Stimulated activated CD8-positive, alpha-beta memory T cell treated with anti-CD3 and anti-CD28 coated beads, Interleukin-4, amount 100 ng/mL, for 24 hours (primary cell): ENCODE data around the gene ALDH1B1.

ENCODE experiments used
- DNase-seq: peaks from one replicate; pipeline ENCODE4 v3.0.0-alpha.2; 2020; ENCODE audit warnings: low read depth

The ALDH1B1 gene

DNA sequence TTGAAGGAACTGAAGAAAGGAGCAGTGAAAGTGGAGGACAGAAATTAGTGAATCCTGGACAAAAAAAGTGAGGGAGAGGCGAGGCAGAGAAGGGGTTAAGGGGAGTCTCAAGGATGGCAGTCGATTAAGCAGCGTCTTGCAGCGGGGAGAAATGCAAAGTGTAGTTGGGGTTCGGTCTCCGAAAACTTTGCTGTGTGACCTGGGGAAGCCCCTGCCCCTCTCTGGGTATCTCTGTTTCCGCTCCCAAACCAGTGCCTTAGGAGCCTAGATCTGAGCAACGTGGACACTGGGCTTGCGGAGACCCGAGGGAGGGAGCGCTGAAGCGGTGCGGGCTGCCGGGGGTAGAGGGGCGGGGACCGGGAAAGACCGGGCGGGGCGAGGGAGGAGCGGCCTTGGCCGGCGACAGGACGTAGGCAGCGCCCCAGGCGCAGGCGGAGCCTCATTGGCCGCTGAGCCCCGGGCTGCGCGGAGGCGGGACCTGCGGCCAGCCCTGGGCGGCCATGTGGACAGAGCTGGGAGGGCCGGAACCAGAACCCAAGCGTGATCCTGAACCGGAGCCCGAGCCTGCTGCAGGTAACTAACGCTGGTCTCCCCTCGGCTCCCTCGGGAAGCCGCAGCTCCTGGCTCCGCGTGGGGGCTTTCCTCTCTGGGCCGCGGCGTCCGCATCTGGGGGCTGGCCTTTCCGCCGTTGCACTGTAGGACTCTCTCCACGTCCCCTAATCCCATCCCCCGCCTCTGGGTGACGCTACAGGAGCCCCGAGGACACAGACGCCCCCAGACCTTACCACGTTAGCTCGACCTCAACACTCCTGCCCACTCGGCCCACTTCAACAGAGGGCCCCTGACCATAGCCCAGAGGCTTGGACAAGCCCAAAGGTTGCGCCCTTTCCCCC, at the start of gene ALDH1B1:
TSS of gene ALDH1B1 (plus strand) at position 468 of the 893 bp plus-strand sequence. CDS start 3,047 bp downstream, outside the sequence.
- DNase-seq = peak; percentile 73

DNA sequence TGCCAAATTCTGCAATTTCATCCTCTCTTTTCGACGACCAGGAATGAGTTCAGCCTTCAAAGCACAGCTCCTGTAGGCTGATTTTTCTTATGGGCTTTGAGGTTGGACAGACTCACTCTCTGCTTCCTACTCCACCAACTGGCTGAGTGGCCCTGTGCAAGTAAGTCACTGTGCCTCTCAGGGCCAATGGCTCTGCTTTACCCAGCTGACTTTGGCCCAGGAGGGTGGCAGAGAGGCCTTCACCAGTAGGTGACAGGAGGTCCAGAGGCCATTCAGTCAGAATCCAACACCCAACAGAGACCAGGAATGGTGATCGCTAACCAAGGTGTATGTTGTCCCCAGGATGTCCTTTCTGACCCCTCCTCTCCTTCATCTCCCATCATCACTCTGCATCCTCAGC, 49.5 kb upstream of the ALDH1B1 start:
- DNase-seq = no peak

DNA sequence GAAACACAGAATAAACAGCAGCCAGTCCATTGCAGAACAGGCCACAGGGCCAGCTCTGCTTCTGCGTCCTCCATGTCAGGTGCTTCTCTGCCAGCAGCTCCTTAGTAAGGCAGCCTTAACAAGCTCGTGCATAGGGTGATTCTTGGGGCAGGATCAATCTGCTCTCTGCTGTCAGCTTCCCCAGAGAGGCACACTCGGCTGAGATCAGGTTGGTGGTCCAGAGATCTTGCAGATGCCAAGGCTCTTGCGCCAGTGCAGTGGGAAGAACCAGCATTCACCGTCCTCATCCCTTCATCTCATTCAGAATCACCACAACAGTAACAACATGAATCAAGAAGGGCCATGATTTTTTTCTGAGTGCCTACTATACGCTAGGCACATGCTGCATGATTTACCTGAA, 49.0 kb upstream of the ALDH1B1 start:
- DNase-seq = no peak

GRCh38 chr9:38344566-38345324, 47.8 kb upstream of the ALDH1B1 start:
- no peak for DNase-seq

DNA sequence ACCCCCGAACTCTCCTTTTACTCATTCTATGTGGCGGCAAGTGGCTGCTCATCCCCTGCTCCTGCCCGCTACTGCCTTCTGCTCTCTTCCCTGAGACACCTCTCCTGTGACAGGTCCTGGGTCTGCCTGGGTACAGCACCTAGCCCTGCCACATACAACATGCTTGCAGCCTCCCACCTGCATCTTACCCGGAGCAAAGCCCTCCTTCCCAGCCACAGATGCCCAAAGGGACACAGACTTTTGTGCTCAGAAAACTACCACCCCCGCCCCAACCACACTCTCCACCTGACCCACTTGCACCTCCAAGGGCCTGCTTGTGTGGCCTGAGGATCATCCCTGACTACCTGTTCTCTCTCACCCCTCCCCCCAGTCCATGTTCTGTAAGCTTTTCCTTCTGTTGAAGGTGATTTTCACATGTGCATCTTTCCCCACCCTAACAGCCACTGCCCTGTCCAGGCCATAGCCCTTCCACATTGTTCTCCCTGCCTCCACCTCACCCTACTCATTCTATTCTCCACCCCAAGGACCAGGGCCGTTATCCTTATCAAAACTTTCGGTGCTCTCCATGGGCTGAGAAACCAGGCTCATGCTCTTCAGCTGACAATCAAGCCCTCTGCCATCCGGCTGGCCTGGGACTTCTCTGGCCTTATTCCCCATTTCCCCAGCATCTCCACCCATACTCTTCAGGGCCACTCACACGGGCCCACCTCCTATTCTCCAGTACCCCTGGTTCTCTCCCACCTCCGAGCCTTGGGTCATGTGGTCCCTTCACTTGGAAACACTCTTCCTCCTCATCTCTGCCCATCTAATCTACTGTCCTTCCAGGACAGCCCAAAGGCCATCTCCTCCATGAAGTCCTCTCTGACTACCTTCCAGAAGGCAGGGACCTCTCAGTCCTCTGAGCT, 46.4 kb upstream of the ALDH1B1 start:
- no peak for DNase-seq

DNA sequence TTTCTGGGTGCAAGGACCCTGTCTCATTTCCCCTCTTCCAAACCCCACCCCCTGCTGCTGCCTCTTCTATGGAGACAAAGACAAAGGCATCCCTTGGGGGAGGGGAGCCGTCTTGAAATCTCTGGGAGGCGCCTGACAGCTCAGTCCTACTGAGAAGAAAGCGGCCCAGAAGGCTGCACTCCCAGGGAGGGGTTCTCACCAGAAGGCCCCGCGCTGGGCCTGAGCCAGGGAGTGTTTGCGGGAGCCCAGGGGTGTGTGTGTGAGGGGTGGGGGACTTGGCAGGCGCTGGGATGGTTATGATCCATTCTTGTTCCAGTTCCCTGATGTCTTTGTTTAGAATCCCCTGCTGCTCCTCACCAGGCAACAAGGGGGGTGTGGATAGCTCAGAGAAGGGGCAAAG, 45.7 kb upstream of the ALDH1B1 start:
- DNase-seq = no peak

DNA sequence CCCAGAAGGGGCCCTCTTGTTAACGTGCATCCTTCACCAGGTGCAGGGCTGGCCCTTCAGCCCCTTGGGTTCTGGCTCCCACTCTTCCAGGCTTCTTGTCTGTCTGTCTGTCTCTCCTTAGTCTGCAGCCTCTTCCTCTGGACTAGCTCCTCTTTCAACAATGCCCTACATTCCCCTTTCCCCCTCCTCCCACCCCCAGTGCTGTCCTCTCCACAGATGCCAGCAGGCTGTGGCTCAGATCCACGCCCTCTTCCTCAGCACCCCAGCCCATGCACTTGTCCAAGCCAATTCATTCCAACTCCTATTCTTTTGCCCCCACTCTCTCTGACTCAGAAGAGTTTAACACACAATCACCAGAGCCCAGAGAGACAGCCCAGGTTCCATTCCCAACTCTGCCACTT, 45.2 kb upstream of the ALDH1B1 start:
- DNase-seq = no peak

DNA sequence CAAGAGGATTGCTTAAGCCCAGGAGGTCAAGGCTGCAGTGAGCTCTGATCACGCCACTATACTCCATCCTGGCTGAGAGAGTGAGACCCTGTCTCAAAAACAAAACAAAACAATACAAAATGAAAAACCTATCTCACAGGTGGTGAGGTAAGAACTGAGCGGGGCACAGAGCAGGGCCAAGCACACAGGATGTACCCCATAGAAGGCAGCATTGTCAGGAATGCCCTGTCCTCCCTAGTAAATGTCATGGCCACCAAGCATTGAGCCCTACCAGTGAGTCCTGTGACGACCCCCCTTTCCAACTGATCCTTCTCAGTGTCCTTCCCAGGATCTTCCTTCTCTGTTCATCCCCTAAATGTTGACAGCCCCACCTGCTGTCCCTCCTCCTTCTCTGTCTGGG, 44.6 kb upstream of the ALDH1B1 start:
- no peak for DNase-seq

DNA sequence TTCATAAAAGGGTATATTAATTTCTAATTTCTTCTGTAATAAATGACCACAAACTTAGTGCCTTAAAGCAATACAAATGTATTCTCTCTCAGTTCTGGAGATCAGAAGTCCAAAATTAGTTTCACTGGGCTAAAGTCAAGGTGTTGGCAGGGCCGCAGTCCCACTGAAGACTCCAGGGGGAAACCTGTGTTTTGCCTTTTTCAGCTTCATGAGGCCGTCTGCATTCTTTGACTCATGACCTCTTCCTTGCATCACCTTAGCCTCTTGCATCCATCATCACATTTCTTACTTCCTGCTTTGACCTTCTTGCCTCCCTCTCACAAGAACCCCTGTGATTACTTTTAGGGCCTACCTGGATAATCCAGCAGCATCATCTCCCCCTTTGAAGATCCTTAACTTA, 42.0 kb upstream of the ALDH1B1 start:
- DNase-seq = no peak

GRCh38 chr9:38352530-38353328, 39.8 kb upstream of the ALDH1B1 start:
- DNase-seq = no peak

DNA sequence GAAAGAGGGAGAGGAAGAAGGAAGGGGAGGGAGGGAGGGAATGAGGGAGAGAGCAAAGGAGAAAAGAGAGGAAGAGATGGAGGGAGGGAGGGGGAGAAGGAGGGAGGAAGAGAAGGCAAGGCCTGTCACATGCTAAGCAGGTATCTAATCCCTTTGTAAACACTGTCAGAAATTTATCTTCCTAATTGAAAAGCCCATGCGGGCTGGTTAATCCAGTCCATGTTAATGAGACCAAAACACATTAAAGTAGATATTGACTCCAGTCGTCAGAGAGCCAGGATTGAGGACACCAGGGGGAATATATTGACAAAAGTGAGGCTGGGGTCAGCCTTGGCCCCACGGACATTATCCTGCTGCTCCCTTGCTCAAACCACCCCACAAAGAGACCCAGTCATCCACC, 37.4 kb upstream of the ALDH1B1 start:
- DNase-seq = no peak

DNA sequence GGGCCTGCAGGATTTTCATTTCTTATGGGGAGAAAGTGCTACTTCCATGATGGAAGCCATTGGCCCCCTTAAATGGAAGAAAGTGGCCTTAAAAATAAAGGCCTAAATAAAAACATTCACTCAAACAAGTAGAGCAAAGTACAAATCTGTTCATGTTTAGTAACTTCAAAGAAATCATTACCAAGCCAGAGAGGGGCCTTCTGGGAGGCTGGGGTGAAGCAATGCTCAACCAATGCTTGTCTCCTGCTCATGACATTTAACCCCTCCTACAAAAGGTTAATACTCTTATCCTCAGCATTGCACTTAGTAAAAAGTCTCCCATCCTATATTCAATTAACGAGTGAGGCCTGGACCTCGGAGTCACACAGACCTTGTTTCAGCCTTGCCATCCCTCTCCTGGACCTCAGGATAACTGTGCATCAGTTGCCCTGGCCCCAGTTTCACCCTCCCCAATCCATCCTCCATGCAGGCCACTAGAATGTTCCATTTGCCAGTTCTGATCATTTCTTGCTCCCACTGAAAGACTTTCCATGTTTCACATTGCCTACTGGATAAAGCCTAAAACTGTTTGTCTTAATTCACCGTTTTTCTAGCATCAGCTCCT, 36.9 kb upstream of the ALDH1B1 start:
- DNase-seq = no peak

DNA sequence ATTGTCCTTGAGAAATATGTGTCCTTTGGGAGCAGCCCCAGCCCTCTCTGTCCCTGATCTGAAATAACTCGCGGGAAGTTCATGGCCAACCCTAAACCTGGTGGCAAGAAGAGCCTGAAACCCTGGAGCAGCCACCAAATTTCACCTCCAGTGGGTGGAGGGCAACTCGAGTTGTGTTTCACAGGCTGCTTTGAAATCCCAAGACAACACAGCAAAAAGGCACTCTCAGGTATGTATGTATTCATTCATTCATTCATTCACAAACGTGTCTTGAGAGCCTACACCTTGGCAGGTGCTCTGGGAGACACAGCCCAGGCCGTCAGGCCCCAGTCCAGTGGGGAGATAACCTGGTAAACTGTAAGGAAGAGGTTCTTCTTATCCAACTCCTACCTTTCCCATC, 35.7 kb upstream of the ALDH1B1 start:
- no peak for DNase-seq

DNA sequence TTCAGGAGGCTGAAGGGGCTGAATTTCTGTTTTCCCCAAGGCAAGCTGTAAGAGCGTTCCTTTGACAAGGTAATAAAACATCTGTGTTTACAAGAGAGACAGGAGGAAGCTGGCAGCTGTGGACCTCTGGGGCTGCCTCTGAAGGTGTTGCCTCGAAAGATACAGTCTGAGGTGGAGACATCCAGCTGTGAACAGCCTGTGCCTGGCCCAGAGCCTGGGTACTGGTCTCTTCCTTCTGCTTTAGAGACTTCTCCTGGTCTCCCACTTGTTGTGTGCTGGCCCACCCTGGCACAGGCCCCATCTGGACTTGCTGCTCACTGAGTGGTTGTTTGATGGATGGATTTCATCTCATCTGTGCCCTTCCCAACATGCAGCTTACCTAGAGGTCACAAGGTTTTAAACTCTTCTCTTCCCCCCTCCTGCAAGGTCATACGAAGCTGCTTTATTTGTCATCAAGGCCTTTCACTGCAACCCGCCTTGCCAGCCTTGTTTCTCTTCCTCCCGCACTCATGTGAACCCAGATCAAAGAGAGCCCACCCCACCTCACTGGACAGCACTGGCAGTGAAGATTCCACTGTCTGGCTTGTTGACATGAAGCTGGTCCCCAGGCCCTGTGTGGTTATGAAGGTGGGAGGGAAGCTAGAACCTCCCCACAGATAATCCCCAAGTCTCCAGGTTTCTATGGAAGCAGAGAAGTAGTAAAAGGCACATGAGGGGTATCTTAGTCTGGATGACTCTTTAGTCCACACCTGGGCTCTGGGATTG, 35.0 kb upstream of the ALDH1B1 start:
- DNase-seq = no peak

DNA sequence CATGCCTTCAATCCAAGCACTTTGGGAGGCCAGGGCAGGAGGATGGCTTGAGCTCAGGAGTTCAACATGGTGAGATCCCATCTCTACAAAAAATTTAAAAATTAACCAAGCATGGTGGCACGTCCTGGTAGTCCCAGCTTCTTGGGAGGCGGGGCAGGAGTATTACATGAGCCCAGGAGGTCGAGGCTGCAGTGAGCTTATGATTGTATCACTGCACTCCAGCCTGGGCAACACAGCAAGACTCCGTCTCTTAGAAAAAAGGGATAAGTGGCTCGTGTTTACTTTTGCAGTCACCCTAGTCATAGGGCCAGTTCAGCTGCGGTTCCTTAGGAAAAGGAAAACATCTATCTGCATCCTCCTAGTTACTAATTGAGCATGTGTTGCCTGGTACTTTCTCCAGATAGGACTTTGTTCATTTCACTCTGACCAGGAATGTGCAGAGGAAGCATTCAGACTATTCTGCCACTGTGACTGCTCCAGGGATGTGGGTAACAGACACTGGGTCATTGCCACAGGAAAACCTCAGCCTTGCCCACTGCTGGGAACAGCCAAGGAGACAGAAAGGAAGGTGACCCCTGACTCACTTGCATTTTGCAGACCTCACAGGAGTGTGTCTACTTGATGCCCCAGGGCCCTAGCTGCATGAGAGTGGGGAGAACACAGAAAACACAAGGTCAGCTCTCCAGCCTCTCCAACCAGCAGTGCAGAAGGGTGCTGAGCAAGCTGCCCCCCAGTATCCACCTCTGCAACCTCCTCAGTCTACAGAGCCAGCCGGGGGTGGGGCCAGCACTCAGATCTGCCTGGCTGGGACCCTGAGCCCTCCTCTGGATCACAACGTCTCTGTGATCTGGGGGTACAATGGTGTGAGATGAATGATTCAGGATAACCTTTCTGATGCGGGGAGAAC, 33.9 kb upstream of the ALDH1B1 start:
- DNase-seq = no peak

DNA sequence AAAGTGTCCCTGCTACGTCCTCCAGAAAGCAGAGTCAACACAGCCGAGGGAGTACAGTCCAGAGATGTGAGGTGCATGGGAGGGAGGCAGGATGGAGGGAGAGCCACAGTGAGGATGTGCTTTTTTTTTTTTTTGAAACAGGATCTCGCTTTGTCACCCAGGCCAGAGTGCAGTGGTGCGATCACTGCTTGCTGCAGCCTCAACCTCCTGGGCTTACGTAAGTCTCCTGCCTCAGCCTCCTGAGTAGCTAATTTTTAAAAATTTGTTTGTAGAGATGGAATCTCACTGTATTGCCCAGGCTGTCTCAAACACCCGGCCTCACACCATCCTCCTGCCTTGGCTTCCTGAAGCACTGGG, 33.2 kb upstream of the ALDH1B1 start:
- DNase-seq = no peak

GRCh38 chr9:38359689-38360385, 32.7 kb upstream of the ALDH1B1 start:
- DNase-seq = no peak

DNA sequence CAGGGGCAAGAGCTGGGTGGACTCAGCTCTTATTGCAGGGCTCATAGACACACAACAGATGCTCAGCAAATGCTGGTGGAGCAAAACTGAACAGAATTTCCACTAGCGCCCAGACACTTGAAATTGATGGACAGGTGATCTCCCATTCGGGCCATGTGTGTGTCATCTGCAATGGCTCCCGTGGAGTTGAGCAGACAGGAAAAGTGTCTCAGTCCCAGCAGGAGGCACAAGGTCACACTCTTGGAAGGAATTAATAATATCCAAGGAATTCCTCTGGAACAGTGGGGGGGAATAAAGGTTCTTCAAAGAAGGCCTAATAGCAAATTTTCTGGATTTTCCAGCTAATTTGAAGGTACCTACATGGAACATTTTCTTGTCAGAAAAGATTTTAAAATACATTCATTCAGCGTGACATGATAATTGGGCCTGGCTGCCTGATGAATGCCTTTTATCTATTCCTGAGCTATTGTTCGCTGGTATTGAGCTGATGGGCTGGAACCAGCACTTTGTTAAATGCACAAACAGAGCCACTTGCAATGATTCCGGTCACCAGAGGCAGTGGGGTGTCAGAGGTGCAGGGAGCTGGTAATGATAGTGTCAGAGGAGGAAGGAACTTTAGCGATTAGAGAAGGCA, 31.5 kb upstream of the ALDH1B1 start:
- no peak for DNase-seq
